Measurements from ENCODE around the gene CAPZA2. TPM values are rescaled to one million over a fixed set of nuclear protein-coding genes. Genes with fewer than 3 reads are reported as not detected.

The CAPZA2 gene
- total RNA-seq, 1 experiment from 2014 or later = 173 TPM

- TF ChIP-seq CTCF (IDR thresholded peaks at IDR 0.05; ENCODE audit: unreplicated experiment) = no peak
These were observed 87.8 kb downstream of the CAPZA2 start for GRCh38 chr7:116949941-116950801.

GRCh38 chr7:116950889-116951351 lies 88.5 kb downstream of the CAPZA2 start:
- CTCF ChIA-PET = interaction anchor here (0.6 to 1.3 kb wide), 3 partner anchors 20 to 164 kb away, joined by 3 to 7 read pairs (median 5); no protein-coding TSS in a partner anchor
- Mint-ChIP-seq H3K27me3 (ENCODE audit: insufficient read depth, unreplicated experiment) (no peaks in the 10 kb centered on the region), H3K4me3 (ENCODE audit: unreplicated experiment) (no peak overlapping the region), H3K27ac (ENCODE audit: low read depth, unreplicated experiment) (no peak overlapping the region), H3K36me3 (ENCODE audit: insufficient read depth, unreplicated experiment) (no peaks in the 10 kb centered on the region), H3K9me3 (ENCODE audit: unreplicated experiment) (no peaks in the 10 kb centered on the region), H3K4me1 (ENCODE audit: insufficient read depth, unreplicated experiment) (peaks cover 11% of the 10 kb centered on the region)
- DNase-seq (ENCODE audit: unreplicated experiment) = no peak
- POLR2A ChIA-PET = no interaction called here
- intact Hi-C loops (cut with micrococcal nuclease) = no loop called here
- BruUV-seq (replicated peaks) = no TSS peak
- no peak for TF ChIP-seq CTCF (IDR thresholded peaks at IDR 0.05; ENCODE audit: unreplicated experiment)

More at GRCh38 chr7:116949941-116950801, 87.8 kb downstream of the CAPZA2 start:
- Mint-ChIP-seq H3K4me3 (ENCODE audit: unreplicated experiment) (no peak overlapping the region), H3K4me1 (ENCODE audit: insufficient read depth, unreplicated experiment) (peaks cover 4% of the 10 kb centered on the region), H3K27me3 (ENCODE audit: insufficient read depth, unreplicated experiment) (no peaks in the 10 kb centered on the region), H3K36me3 (ENCODE audit: insufficient read depth, unreplicated experiment) (no peaks in the 10 kb centered on the region), H3K27ac (ENCODE audit: low read depth, unreplicated experiment) (no peak overlapping the region), H3K9me3 (ENCODE audit: unreplicated experiment) (no peaks in the 10 kb centered on the region)
- intact Hi-C loops (cut with micrococcal nuclease) = no loop called here
- no peak for DNase-seq (ENCODE audit: unreplicated experiment)
- CTCF ChIA-PET = interaction anchor here (0.6 to 1.3 kb wide), 3 partner anchors 19 to 164 kb away, joined by 3 to 7 read pairs (median 5); no protein-coding TSS in a partner anchor
- POLR2A ChIA-PET = no interaction called here
- BruUV-seq (replicated peaks) = no TSS peak

- ChIA-PET POLR2A (interaction anchor here (0.9 to 3.0 kb wide), 4 partner anchors 9 to 87 kb away, joined by 3 to 17 read pairs (median 5); no protein-coding TSS in a partner anchor), CTCF (no interaction called here)
- TF ChIP-seq CTCF (IDR thresholded peaks at IDR 0.05; ENCODE audit: unreplicated experiment) = no peak
- Mint-ChIP-seq H3K27ac (ENCODE audit: low read depth, unreplicated experiment) (no peak overlapping the region), H3K4me1 (ENCODE audit: insufficient read depth, unreplicated experiment) (peaks cover 19% of the 10 kb centered on the region), H3K36me3 (ENCODE audit: insufficient read depth, unreplicated experiment) (no peaks in the 10 kb centered on the region), H3K27me3 (ENCODE audit: insufficient read depth, unreplicated experiment) (no peaks in the 10 kb centered on the region), H3K4me3 (ENCODE audit: unreplicated experiment) (no peak overlapping the region), H3K9me3 (ENCODE audit: unreplicated experiment) (no peaks in the 10 kb centered on the region)
- DNase-seq (ENCODE audit: unreplicated experiment) = no peak
- intact Hi-C loops (cut with micrococcal nuclease) = no loop called here
- BruUV-seq (replicated peaks) = no TSS peak
These were observed 89.2 kb downstream of the CAPZA2 start for GRCh38 chr7:116951366-116952292.
